Heart left ventricle (tissue), 13 donors: Measurements from ENCODE around the gene ARHGEF7.

Experiments
- CTCF ChIP-seq, 12 donors: fragments of 200-600 bp; sonication (generic) in 4 of 12; IDR thresholded peaks; one replicate each; pipeline versions ENCODE4 v1.5.0 to v1.8.0; 2018 to 2022; ENCODE audit warnings: antibody characterized with exemption in 12 of 12, mild to moderate bottlenecking in 5 of 12
- POLR2A ChIP-seq, 2 donors: fragments of 450-650 bp; IDR thresholded peaks; one replicate each; pipeline ENCODE4 v1.6.1; 2017; ENCODE audit warnings: antibody characterized with exemption in 2 of 2, mild to moderate bottlenecking in 2 of 2, moderate library complexity in 2 of 2
- donor health status: ischemic (EF 13 %, LVEDD 7.1; RV severe dilation, severe dysfunction).
- donor health status: DM: no; HTN: yes; CAD: no.
- donor health status: DM: no; HTN: no; CAD: no.
- donor health status: ischemic (EF 25% LVEDD 6.9; RV normal size, moderate dysfunction).
- donor health status: ischemic (EF 25% LVEDD 5.7; RV mildly dilated, moderate dysfunction).
- donor health status: ischemic (EF 35%, LVEDD 5.7; RV mildly dilated, moderate dysfunction).
- donor health status: nonischemic (EF 11% LVEDD 7.7; RV severe dilation, severe dysfunction).
- donor health status: DM: yes; HTN: yes; CAD: no.
- donor health status: PGD.
- donor health status: ischemic (EF 29% LVEDD 5.4; RV normal size, mild dysfunction).
- donor health status: nonischemic (EF 23%, LVEDD 6.1; RV moderate dilation, normal function).

- TF ChIP-seq CTCF (IDR thresholded peaks at IDR 0.05) (no peak), POLR2A (IDR thresholded peaks at IDR 0.05) (no peak)
Observed at GRCh38 chr13:111259058-111259457, 143.9 kb downstream of the ARHGEF7 start.
